Measurements from ENCODE around the gene MAGI2.

DNA sequence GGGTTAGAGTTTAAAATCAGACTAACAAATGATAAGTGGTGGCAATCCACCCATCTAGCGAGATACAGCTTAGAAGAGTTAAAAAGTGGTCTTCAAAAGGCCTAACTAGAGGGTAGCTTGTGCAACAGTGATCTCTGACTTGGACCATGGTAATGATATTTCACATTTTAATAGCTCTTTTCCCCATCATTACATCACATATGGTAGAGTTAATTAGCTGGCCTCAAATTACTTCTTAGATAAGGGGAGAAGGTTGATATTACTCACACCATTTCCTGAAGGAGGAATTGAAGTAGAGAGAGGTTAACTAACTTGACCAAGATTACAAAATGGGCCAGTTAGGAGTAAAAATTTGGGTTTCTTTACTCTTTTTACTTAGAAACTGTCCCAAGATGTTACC, 1431.3 kb downstream of the MAGI2 start:
- TF ChIP-seq, protein P1, sequence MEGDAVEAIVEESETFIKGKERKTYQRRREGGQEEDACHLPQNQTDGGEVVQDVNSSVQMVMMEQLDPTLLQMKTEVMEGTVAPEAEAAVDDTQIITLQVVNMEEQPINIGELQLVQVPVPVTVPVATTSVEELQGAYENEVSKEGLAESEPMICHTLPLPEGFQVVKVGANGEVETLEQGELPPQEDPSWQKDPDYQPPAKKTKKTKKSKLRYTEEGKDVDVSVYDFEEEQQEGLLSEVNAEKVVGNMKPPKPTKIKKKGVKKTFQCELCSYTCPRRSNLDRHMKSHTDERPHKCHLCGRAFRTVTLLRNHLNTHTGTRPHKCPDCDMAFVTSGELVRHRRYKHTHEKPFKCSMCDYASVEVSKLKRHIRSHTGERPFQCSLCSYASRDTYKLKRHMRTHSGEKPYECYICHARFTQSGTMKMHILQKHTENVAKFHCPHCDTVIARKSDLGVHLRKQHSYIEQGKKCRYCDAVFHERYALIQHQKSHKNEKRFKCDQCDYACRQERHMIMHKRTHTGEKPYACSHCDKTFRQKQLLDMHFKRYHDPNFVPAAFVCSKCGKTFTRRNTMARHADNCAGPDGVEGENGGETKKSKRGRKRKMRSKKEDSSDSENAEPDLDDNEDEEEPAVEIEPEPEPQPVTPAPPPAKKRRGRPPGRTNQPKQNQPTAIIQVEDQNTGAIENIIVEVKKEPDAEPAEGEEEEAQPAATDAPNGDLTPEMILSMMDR (IDR thresholded peaks at IDR 0.05): no peak
- TF ChIP-seq POLR2A (IDR thresholded peaks at IDR 0.05): no peak

Measured in esophagus squamous epithelium (tissue), 4 donors.